ENCODE data around the gene RAB7A.

RAB7A gene

DNA sequence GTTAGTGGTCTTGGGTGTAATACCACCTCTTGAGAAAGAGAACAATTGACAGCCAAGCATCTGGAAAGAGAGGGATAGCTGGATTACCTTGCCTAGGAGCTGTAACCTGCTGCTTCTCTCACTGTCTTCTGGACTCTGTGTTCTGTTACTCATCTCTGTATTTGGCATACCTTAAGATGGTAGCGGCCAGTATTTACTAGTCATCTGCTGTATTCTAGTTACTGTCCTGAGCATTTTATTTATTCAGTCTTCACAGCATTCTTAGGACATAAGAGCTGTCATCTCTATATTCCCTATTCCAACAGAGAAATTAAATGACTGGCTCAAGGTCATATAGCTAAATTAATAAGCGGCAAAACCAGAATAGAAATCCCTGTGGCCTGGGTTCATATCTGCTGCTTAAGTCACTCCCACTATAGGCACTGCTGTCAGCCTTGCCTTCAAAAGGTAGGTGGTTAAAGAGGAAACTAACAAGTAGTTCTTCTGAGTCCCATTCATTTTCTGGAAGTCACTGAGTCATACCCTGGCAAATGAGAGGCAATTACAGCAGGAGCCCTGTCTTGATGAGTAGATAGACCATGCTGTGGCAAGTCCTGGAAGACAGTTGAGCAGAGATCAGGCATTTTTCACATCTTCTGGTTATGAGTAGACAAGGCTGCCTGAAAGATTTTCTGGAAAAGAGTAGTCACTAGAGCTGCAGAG, 68.2 kb downstream of the RAB7A start:
- no peak for DNase-seq

- DNase-seq = peak; percentile 30
Observed at GRCh38 chr3:128794770-128795649, 69.0 kb downstream of the RAB7A start.

DNA sequence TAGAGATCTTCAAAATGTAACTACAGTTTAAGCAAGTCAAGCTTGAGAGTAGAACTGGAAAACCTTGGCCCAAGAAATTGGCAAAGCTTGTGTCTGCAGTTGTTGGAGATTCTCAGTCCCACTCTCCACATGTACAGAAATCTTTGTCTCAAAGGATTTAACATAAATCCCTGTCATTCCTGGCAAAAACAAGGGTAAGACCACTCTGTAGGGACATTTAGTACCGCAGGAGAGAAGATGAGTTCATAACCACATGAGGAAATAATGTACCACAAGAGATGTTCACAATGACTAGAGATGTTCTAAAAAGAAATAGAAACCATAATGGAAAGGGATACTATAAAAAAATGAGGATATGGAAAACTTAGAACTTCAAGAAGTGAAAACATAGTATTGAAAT, 73.7 kb downstream of the RAB7A start:
- no peak for DNase-seq

GRCh38 chr3:128800241-128801187, 74.5 kb downstream of the RAB7A start:
- DNase-seq = no peak

DNA sequence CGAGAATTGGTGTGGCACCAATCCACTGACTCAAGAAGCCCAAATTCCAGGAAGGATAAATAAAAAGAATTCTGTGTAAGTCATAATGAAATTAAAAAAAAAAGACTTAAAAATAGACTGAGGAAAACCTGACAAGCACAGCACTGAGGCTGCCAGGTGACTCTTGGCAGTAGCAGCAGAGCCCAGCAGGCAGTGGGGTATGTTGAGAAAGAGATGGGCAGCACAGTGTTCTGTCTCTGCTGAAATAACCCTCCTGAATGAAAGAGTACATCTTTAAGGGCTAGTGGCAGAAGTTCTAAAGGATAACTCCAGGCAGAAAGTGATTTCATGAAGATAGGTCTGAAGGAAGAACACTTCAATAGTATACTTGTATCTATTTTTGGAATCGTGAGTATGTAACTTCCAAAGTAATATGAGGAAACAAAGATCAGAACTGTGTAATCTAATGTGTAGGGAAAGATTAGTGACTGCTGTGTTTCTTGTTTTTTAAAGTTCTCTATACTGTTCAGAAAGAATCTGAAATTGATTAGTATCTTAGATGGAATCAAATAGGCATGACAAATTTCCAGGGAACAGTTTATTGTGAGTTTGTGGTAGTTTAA, 75.9 kb downstream of the RAB7A start:
- no peak for DNase-seq

GRCh38 chr3:128803307-128803706, 77.3 kb downstream of the RAB7A start:
- no peak for DNase-seq

DNA sequence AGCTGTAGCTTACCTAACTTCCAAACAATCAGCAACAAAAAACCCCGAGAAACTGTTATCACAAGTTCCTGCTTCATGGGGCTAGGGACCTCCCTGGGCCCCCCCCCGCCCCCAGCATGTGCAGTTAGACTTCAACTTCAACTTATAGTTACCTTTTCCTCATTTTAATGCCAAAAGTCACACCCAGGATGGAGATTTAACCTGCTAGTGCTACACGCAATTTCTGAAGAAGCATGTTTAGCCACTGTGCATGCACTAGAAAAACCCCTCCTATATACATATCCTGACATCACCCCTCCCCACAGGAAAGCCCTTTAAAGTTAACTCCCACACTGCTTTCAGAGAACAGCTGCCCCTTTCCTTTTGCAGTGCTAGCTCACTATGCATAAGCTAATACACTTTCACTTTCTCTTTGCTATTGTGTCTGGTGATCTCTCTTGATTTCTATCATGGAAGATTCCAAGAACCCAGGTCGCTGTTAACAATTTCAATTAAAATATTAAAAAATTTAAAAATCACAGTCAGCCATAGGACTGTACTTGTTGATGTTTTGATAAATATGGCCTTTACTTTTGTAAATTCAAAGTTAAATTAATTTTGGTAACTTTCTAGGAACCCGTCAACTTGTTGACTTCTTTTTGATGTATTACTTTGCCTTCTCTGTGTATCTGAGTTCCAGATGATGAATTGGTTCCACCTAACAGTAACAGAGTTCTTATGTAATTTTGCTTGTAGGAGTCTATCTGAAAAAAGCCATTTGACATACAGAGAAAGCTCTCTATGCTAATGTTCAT, 78.2 kb downstream of the RAB7A start:
- peak; percentile 38 for DNase-seq

DNA sequence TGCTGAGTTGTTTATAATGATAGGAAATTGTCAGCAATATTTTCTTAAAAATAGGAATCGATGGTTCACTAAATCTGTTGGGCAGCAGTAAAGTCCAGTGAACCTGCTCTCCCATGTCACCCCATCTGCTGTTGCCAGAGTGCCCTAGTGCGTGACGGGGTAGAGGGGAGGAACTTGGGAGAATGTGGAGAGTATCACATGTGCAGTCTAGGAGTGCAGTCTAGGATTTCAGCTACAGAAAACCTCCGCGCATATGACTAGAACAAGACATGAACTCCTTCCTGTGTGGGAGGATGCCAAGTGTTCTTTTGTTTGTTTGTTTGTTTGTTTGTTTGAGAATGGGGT, 78.8 kb downstream of the RAB7A start:
- no peak for DNase-seq

DNA sequence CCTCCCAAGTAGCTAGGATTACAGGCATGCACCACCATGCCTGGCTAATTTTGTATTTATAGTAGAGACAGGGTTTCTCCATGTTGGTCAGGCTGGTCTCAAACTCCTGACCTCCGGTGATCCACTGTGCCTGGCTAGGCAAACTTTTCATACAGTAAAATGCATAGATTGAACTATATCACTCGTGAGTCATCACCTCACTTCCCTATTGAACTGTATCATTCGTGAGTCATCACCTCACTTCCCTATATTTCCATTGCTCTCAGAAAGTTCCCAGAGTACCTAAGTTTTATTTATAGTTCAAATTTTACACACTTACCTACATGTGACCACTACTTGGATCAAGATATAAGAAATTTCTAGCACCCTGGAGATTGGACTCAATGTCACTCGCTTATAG, 79.8 kb downstream of the RAB7A start:
- DNase-seq = no peak

GRCh38 chr3:128806588-128806987, 80.6 kb downstream of the RAB7A start:
- no peak for DNase-seq

DNA sequence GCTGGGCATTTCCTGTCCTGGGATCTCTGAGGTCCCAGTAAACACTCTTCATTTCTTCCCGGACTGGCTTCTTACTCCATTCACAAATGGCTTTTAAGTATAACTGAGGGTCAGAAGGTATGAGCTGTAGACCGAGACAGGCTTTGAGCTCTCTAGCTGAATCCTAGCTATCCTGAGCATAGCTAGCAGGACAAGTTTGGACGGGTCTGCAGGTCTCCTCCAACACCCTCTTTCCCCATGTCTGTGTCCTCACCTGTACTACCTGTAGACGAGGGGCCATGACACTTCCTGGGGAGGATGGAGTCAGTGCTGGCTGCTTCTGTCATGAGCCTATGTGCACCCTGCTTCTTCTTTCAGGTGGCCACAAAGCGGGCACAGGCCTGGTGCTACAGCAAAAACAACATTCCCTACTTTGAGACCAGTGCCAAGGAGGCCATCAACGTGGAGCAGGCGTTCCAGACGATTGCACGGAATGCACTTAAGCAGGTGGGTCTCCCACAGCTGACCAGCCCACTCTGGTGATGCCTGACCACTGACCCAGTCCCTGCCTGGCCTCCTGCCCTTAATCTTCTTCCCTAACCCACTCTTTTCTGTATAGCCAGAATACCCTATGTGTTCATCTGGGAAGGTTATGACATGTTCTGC, 81.3 kb downstream of the RAB7A start:
- no peak for DNase-seq

GRCh38 chr3:128808672-128809071, 82.7 kb downstream of the RAB7A start:
- no peak for DNase-seq

DNA sequence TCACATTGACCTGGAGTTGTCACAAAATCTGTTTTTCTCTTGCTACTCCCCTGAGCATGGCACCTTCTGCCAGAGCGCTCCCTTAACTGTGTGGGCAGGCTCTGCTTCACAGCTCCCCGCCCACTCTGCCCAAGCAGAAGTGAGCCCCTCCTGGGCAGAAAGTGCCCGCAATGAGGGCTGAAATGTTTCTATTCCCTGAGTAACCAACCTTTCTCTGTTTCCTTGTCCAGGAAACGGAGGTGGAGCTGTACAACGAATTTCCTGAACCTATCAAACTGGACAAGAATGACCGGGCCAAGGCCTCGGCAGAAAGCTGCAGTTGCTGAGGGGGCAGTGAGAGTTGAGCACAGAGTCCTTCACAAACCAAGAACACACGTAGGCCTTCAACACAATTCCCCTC, 87.1 kb downstream of the RAB7A start:
- DNase-seq = no peak

- no peak for DNase-seq
Observed at GRCh38 chr3:128814060-128814459, 88.1 kb downstream of the RAB7A start.

- no peak for DNase-seq
Observed at GRCh38 chr3:128814519-128815317, 88.7 kb downstream of the RAB7A start.

- DNase-seq = no peak
Observed at GRCh38 chr3:128815318-128816064, 89.5 kb downstream of the RAB7A start.

DNA sequence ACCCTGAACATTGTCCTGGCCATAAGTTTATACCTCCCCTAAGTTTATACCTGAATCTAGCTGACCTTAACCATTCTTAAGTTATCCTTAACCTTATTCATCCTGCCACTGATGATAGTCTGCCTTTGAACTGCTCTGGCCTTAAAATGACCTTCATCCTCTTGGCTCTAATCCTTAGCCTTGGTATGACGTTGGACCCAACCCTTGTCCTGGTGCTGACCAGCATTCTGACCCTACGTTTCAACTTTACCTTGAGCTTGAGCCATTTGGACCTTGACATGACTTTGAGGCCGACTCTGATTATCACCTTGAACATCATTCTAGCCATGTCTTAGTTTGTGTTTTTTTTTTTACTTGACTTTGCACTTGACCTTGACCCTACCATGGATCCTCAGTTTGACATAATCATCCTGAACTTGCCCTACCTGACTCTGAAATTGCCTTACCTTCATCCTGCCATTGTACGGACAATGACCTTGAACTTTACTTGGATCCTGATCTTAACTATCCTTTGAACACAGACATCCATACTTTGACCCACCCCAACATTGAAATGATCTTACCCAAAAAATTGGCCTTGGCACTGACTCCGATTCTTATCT, 92.3 kb downstream of the RAB7A start:
- no peak for DNase-seq

DNA sequence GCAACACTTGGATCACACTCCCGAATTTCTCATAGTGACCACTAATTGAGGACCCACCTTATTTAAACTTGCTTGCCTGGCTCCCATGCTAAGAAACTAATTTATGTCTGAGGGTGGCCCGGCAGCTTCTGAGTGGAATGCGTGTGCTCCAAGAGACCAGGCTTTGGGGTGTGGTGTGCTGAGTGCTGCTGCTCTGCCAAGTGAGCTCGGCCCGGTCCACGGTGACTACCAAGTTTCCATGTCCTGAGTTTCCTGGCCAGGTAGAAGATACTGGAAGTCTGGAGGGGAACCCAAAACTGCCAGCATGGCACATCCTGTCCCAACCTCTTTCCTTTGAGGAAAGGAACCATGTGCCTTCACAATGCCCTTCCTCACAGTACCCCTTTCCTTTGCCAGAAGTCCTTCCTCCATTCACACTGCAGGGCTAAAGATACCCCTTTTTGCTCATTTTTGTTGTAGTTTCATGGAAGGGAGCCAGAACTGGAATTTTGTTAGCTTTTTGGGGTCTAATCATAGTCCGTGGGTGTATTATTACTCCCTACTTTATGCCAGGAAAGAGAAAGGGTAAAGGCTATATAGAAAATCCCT, 94.4 kb downstream of the RAB7A start:
- DNase-seq = no peak

GRCh38 chr3:128823008-128823407, 97.0 kb downstream of the RAB7A start:
- no peak for DNase-seq

All from KG1 (cell line).